GM12878 (cell line): Measurements from ENCODE around the gene SHC3. TPM values are rescaled to one million over a fixed set of nuclear protein-coding genes. Genes with fewer than 3 reads are reported as not detected.

Experiments used
- ATAC-seq: fragments of 200-7000 bp; cut with Tn5 transposase; 3 replicates; pipeline ENCODE4 v1.9.1; 2020; ENCODE audit warnings: mild to moderate bottlenecking, moderate library complexity
- BruUV-seq: library from RNA; stranded (reverse); fragments of 400-500 nt; replicated peaks from 2 replicates; lab custom pipeline; 2021; lab: Mats Ljungman, UMichigan
- CTCF ChIA-PET: fragments of 300-600 bp; sonication (Branson Sonifier 250); formaldehyde crosslinking; extraction: SDS; loops from one replicate; lab custom pipeline; 2021; ENCODE audit warnings: inconsistent platforms; lab: Yijun Ruan, JAX
- POLR2A ChIA-PET: fragments of 350-600 bp; formaldehyde crosslinking; extraction: SDS; loops from one replicate; lab custom pipeline; 2021; ENCODE audit warnings: inconsistent platforms; lab: Charles Lee
- RAD21 ChIA-PET: fragments of 300-600 bp; sonication (Branson Sonifier 250); formaldehyde crosslinking; loops from one replicate; lab custom pipeline; 2023; ENCODE audit warnings: antibody characterized with exemption; ENCODE audit not compliant: unreplicated experiment; lab: Charles Lee
- SMC1A ChIA-PET: fragments of 300-600 bp; sonication (Branson Sonifier 250); formaldehyde crosslinking; loops from one replicate; lab custom pipeline; 2023; ENCODE audit not compliant: unreplicated experiment, uncharacterized antibody; lab: Charles Lee
- DNase-seq: peaks from one replicate; pipeline ENCODE4 v3.0.0-alpha.2; 2011; ENCODE audit warnings: low read depth, low spot score
- FAIRE-seq: peaks from 3 replicates; lab custom pipeline; 2011; peaks lifted over from hg19 to GRCh38; lab: Jason Lieb, UNC
- H2AFZ ChIP-seq: 2 replicates; pipeline ENCODE4 v1.6.0; 2011; ENCODE audit warnings: low read depth, low read length, control low read depth; ENCODE audit not compliant: control insufficient read depth
- H3K27ac ChIP-seq: 2 replicates; pipeline ENCODE4 v1.5.1; 2011; ENCODE audit warnings: control low read depth; ENCODE audit not compliant: control insufficient read depth, insufficient read depth
- H3K27me3 ChIP-seq, 2 experiments: replicated peaks in 1 of 2; 2 replicates each; pipeline versions ENCODE4 v1.6.0 to v1.6.1; 2011; ENCODE audit warnings: low read length in 1 of 2; ENCODE audit not compliant: control insufficient read depth in 2 of 2, insufficient read depth in 2 of 2
- H3K36me3 ChIP-seq, 2 experiments: 2 replicates each; pipeline ENCODE4 v1.5.1; 2011; ENCODE audit warnings: low read length in 1 of 2; ENCODE audit not compliant: control insufficient read depth in 2 of 2, insufficient read depth in 2 of 2
- H3K4me1 ChIP-seq: 2 replicates; pipeline ENCODE4 v1.6.1; 2011; ENCODE audit warnings: mild to moderate bottlenecking, low read length, moderate library complexity, mixed read lengths; ENCODE audit not compliant: control insufficient read depth, insufficient read depth
- H3K4me2 ChIP-seq: 2 replicates; pipeline ENCODE4 v1.6.0; 2011; ENCODE audit warnings: control low read depth; ENCODE audit not compliant: control insufficient read depth, insufficient read depth
- H3K4me3 ChIP-seq: fragments of 200-600 bp; sonication (generic); 2 replicates; pipeline ENCODE4 v1.5.1; 2016
- H3K79me2 ChIP-seq: 2 replicates; pipeline ENCODE4 v1.6.0; 2011; ENCODE audit warnings: low read length; ENCODE audit not compliant: control insufficient read depth, insufficient read depth
- H3K9ac ChIP-seq: 2 replicates; pipeline ENCODE4 v1.8.0; 2011; ENCODE audit warnings: low read length, control low read depth, mixed read lengths; ENCODE audit not compliant: control insufficient read depth, insufficient read depth
- H3K9me3 ChIP-seq: replicated peaks from 3 replicates; pipeline ENCODE4 v1.5.1; 2011; ENCODE audit warnings: mild to moderate bottlenecking, low read length; ENCODE audit not compliant: control insufficient read depth, insufficient read depth
- H4K20me1 ChIP-seq: 2 replicates; pipeline ENCODE4 v1.6.0; 2011; ENCODE audit not compliant: control insufficient read depth, insufficient read depth
- ATF7 ChIP-seq: fragments of 450-650 bp; IDR thresholded peaks from 2 replicates; pipeline ENCODE4 v1.6.1; 2016; ENCODE audit warnings: low read depth, mild to moderate bottlenecking
- CHD1 ChIP-seq: IDR thresholded peaks from 2 replicates; pipeline ENCODE4 v1.6.1; 2012; ENCODE audit warnings: low read depth, low read length, improper control_type of control experiment
- CHD2 ChIP-seq: IDR thresholded peaks from 2 replicates; pipeline ENCODE4 v1.6.1; 2011; ENCODE audit warnings: low read depth, low read length, improper control_type of control experiment, borderline replicate concordance
- IKZF2 ChIP-seq, 2 experiments: fragments of 450-650 bp; IDR thresholded peaks; 2 replicates each; pipeline ENCODE4 v1.6.1; 2017; ENCODE audit warnings: mild to moderate bottlenecking in 2 of 2, moderate library complexity in 2 of 2
- MTA3 ChIP-seq: IDR thresholded peaks from 2 replicates; pipeline ENCODE4 v1.6.1; 2012; ENCODE audit warnings: low read length, inconsistent platforms, borderline replicate concordance
- POLR2AphosphoS5 ChIP-seq: IDR thresholded peaks from 2 replicates; pipeline ENCODE4 v1.6.1; 2011; ENCODE audit warnings: mild to moderate bottlenecking, low read length, inconsistent platforms
- RBBP5 ChIP-seq: fragments of 200-600 bp; sonication (generic); conservative IDR thresholded peaks from 2 replicates; pipeline ENCODE4 v1.6.1; 2016
- RCOR1 ChIP-seq: conservative IDR thresholded peaks from 2 replicates; pipeline ENCODE4 v1.6.1; 2012; ENCODE audit warnings: low read depth, low read length, improper control_type of control experiment
- SMC3 ChIP-seq: IDR thresholded peaks from 2 replicates; pipeline ENCODE4 v1.6.1; 2011; ENCODE audit warnings: low read length, improper control_type of control experiment, borderline replicate concordance
- SP1 ChIP-seq: IDR thresholded peaks from one replicate; pipeline ENCODE4 v1.6.1; 2011; ENCODE audit warnings: low read depth, low read length
- SPI1 ChIP-seq: IDR thresholded peaks from 2 replicates; pipeline ENCODE4 v1.6.1; 2011; ENCODE audit warnings: low read depth, mild to moderate bottlenecking, low read length, moderate library complexity, borderline replicate concordance; ENCODE audit not compliant: insufficient read depth
- SREBF2 ChIP-seq: IDR thresholded peaks from 2 replicates; pipeline ENCODE4 v1.6.1; 2012; ENCODE audit warnings: mild to moderate bottlenecking, low read length
- STAT1 ChIP-seq: fragments of 450-650 bp; conservative IDR thresholded peaks from 2 replicates; pipeline ENCODE4 v1.6.1; 2014; ENCODE audit warnings: antibody characterized with exemption, mild to moderate bottlenecking
- STAT3 ChIP-seq: IDR thresholded peaks from 2 replicates; pipeline ENCODE4 v1.6.1; 2011; ENCODE audit warnings: low read depth, low read length, improper control_type of control experiment
- TAF1 ChIP-seq: IDR thresholded peaks from 2 replicates; pipeline ENCODE4 v1.6.1; 2011; ENCODE audit warnings: mild to moderate bottlenecking, low read depth, low read length, borderline replicate concordance
- TCF12 ChIP-seq: IDR thresholded peaks from 2 replicates; pipeline ENCODE4 v1.6.1; 2011; ENCODE audit warnings: low read depth, mild to moderate bottlenecking, low read length
- WRNIP1 ChIP-seq: IDR thresholded peaks from 2 replicates; pipeline ENCODE4 v1.6.1; 2011; ENCODE audit warnings: low read depth, low read length, improper control_type of control experiment, borderline replicate concordance
- ZBTB40 ChIP-seq: fragments of 450-650 bp; IDR thresholded peaks from 2 replicates; pipeline ENCODE4 v1.6.1; 2016; ENCODE audit warnings: mild to moderate bottlenecking, moderate library complexity, borderline replicate concordance
- WGBS: methylation state at CpG from one replicate; pipeline ENCODE4 v1.1.6; 2016; ENCODE audit warnings: low lambda C conversion rate; ENCODE audit not compliant: insufficient replicate concordance, insufficient coverage; ENCODE audit errors: missing lambda C conversion rate; 5-methylcytosine and 5-hydroxymethylcytosine counted together
- in situ Hi-C: fragments of 300-500 bp; cut with MboI; formaldehyde crosslinking; loops from 9 replicates; pipeline ENCODE4 v1.14.3; 2018; ENCODE audit warnings: mixed read lengths
- intact Hi-C: fragments of 100-400 bp; cut with micrococcal nuclease; formaldehyde crosslinking; loops from one replicate; pipeline ENCODE4 v1.14.2; 2022; ENCODE audit not compliant: unreplicated experiment
- polyA plus RNA-seq, 11 experiments: library from polyadenylated mRNA; depleted of rRNA in 4 of 11; unstranded in 6 of 11; stranded (reverse) in 5 of 11; fragments of >200 nt; fragmentation: Nextera tagmentation in 4 of 11; fragmentation: Illumina TruSeq in 1 of 11; extraction: Ambion mirVana in 4 of 11; extraction: Trizol in 1 of 11; gene quantifications; 1 replicate in 1 of 11; 2 replicates in 10 of 11; pipeline versions ENCODE4 v1.2.1 to v1.2.3, GENCODE V29; 2011 to 2016; ENCODE audit warnings: inconsistent platforms in 2 of 11, missing spikeins in 2 of 11, low read depth in 1 of 11
- total RNA-seq, 4 experiments: library from RNA; depleted of rRNA in 3 of 4; stranded (reverse); fragments of >200 nt in 3 of 4; fragmentation: Illumina TruSeq in 1 of 4; extraction: Trizol in 1 of 4; gene quantifications; 2 replicates each; pipeline versions ENCODE4 v1.2.1 to v1.2.3, GENCODE V29; 2013 to 2021
- TF ChIP-seq, protein P1 (sequence below): IDR thresholded peaks from 2 replicates; pipeline ENCODE4 v1.6.1; 2011; ENCODE audit warnings: low read depth, low read length, improper control_type of control experiment, borderline replicate concordance

The SHC3 gene
- total and polyA plus RNA-seq, 10 of the 15 experiments (the other 5 are each of a cell fraction or from before 2014, with no cell fraction given), result 0.01 to 0.06 TPM; not detected in 8

GRCh38 chr9:89187541-89187940, 8.9 kb upstream of the SHC3 start (continued):
- TF ChIP-seq STAT1 (no peak), RCOR1 (no peak), SPI1 (no peak), ATF7 (no peak)
- TF ChIP-seq, protein P1, sequence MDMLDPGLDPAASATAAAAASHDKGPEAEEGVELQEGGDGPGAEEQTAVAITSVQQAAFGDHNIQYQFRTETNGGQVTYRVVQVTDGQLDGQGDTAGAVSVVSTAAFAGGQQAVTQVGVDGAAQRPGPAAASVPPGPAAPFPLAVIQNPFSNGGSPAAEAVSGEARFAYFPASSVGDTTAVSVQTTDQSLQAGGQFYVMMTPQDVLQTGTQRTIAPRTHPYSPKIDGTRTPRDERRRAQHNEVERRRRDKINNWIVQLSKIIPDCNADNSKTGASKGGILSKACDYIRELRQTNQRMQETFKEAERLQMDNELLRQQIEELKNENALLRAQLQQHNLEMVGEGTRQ, result no peak

- BruUV-seq, result no TSS peak
- Histone ChIP-seq H3K4me1 (no peaks in the 10 kb centered on the region), H3K9me3 (no peaks in the 10 kb centered on the region), H3K4me2 (no peak overlapping the region), H4K20me1 (no peaks in the 10 kb centered on the region), H3K27ac (no peak overlapping the region), H3K36me3 (no peaks in the 10 kb centered on the region), H3K9ac (no peak overlapping the region), H2AFZ (no peak overlapping the region), H3K27me3 (no peaks in the 10 kb centered on the region), H3K79me2 (no peaks in the 10 kb centered on the region), H3K4me3 (no peak overlapping the region)
- FAIRE-seq (no peak), DNase-seq (no peak), ATAC-seq (no peak)
- WGBS, result 46% methylated on average over 5 of the region's 5 CpGs
- ChIA-PET SMC1A (interaction anchor here (0.6 kb wide), 1 partner anchor 1128 kb away, joined by 3 read pairs; no protein-coding TSS in a partner anchor), POLR2A (no interaction called here), CTCF (no interaction called here), RAD21 (no interaction called here)
- TF ChIP-seq POLR2AphosphoS5 (no peak), ZBTB40 (no peak), SMC3 (no peak), SREBF2 (no peak), RBBP5 (no peak), CHD1 (no peak), STAT3 (no peak), IKZF2 (IDR thresholded peaks at IDR 0.05) (no peak), SP1 (no peak), RCOR1 (no peak), MTA3 (no peak), TCF12 (no peak), TAF1 (no peak), WRNIP1 (no peak), CHD2 (no peak)
- in situ Hi-C loops, result no loop called here
- intact Hi-C loops, result no loop called here
Measured at GRCh38 chr9:89186960-89187359, 8.3 kb upstream of the SHC3 start.
